ENCODE results near the gene SMYD3.

Gene SMYD3

GRCh38 chr1:245874942-245875580 lies 632.0 kb downstream of the SMYD3 start:
- H2AFZ ChIP-seq (ENCODE audit: low read length), result no peak overlapping the region
- no peaks in the 10 kb centered on the region for H4K20me1 ChIP-seq (ENCODE audit: insufficient read depth, low read length, poor library complexity, severe bottlenecking)
- no peak for TF ChIP-seq CTCF (conservative IDR thresholded peaks at IDR 0.05; ENCODE audit: low read length)
- TF ChIP-seq EZH2phosphoT487 (IDR thresholded peaks at IDR 0.05; ENCODE audit: borderline replicate concordance), result no peak
- no peaks in the 10 kb centered on the region for H3K27me3 ChIP-seq (ENCODE audit: insufficient read depth, low read length, poor library complexity, severe bottlenecking)
- no peak overlapping the region for H3K4me2 ChIP-seq (ENCODE audit: low read depth, low read length, poor library complexity, severe bottlenecking)
- no peaks in the 10 kb centered on the region for H3F3A ChIP-seq (ENCODE audit: low read depth)
- no peak overlapping the region for H3K9ac ChIP-seq (ENCODE audit: low read depth, low read length, poor library complexity, severe bottlenecking)
- no peaks in the 10 kb centered on the region for H3K9me3 ChIP-seq (ENCODE audit: insufficient read depth, low read depth, low read length)
- no peaks in the 10 kb centered on the region for H3K9me2 ChIP-seq (replicated peaks; ENCODE audit: low read depth, low read length)
- no peak overlapping the region for H3K4me3 ChIP-seq (ENCODE audit: low read length, poor library complexity, severe bottlenecking)
- H3K36me3 ChIP-seq (ENCODE audit: insufficient read depth, low read length), result no peaks in the 10 kb centered on the region; the same call in 1 of the 2 replicates
- no peaks in the 10 kb centered on the region for H3K79me2 ChIP-seq (ENCODE audit: insufficient read depth, low read length)
- H3K4me1 ChIP-seq (ENCODE audit: insufficient read depth, low read length, poor library complexity, severe bottlenecking), result peaks cover 11% of the 10 kb centered on the region

- Histone ChIP-seq H3F3A (ENCODE audit: low read depth) (no peaks in the 10 kb centered on the region), H3K9me3 (ENCODE audit: insufficient read depth, low read depth, low read length) (no peaks in the 10 kb centered on the region), H3K9me2 (replicated peaks; ENCODE audit: low read depth, low read length) (no peaks in the 10 kb centered on the region), H3K79me2 (ENCODE audit: insufficient read depth, low read length) (no peaks in the 10 kb centered on the region), H3K27me3 (ENCODE audit: insufficient read depth, low read length, poor library complexity, severe bottlenecking) (no peaks in the 10 kb centered on the region), H4K20me1 (ENCODE audit: insufficient read depth, low read length, poor library complexity, severe bottlenecking) (no peaks in the 10 kb centered on the region), H3K9ac (ENCODE audit: low read depth, low read length, poor library complexity, severe bottlenecking) (no peak overlapping the region), H3K4me3 (ENCODE audit: low read length, poor library complexity, severe bottlenecking) (no peak overlapping the region), H2AFZ (ENCODE audit: low read length) (no peak overlapping the region), H3K4me2 (ENCODE audit: low read depth, low read length, poor library complexity, severe bottlenecking) (no peak overlapping the region), H3K36me3 (ENCODE audit: insufficient read depth, low read length) (no peaks in the 10 kb centered on the region; the same call in 1 of the 2 replicates), H3K4me1 (ENCODE audit: insufficient read depth, low read length, poor library complexity, severe bottlenecking) (peaks cover 11% of the 10 kb centered on the region)
- TF ChIP-seq CTCF (conservative IDR thresholded peaks at IDR 0.05; ENCODE audit: low read length) (no peak), EZH2phosphoT487 (IDR thresholded peaks at IDR 0.05; ENCODE audit: borderline replicate concordance) (no peak)
Observed at GRCh38 chr1:245873883-245874671, 633.0 kb downstream of the SMYD3 start.

GRCh38 chr1:245873068-245873467 lies 634.0 kb downstream of the SMYD3 start:
- Histone ChIP-seq H2AFZ (ENCODE audit: low read length) (no peak overlapping the region), H3F3A (ENCODE audit: low read depth) (no peaks in the 10 kb centered on the region)

More at GRCh38 chr1:245873068-245873467, 634.0 kb downstream of the SMYD3 start:
- TF ChIP-seq CTCF (conservative IDR thresholded peaks at IDR 0.05; ENCODE audit: low read length) (no peak), EZH2phosphoT487 (IDR thresholded peaks at IDR 0.05; ENCODE audit: borderline replicate concordance) (no peak)
- Histone ChIP-seq H3K9me2 (replicated peaks; ENCODE audit: low read depth, low read length) (no peaks in the 10 kb centered on the region), H3K4me1 (ENCODE audit: insufficient read depth, low read length, poor library complexity, severe bottlenecking) (peaks cover 1% of the 10 kb centered on the region), H3K79me2 (ENCODE audit: insufficient read depth, low read length) (no peaks in the 10 kb centered on the region), H3K27me3 (ENCODE audit: insufficient read depth, low read length, poor library complexity, severe bottlenecking) (no peaks in the 10 kb centered on the region), H3K36me3 (ENCODE audit: insufficient read depth, low read length) (no peaks in the 10 kb centered on the region; the same call in 1 of the 2 replicates), H3K9me3 (ENCODE audit: insufficient read depth, low read depth, low read length) (no peaks in the 10 kb centered on the region), H4K20me1 (ENCODE audit: insufficient read depth, low read length, poor library complexity, severe bottlenecking) (no peaks in the 10 kb centered on the region), H3K9ac (ENCODE audit: low read depth, low read length, poor library complexity, severe bottlenecking) (no peak overlapping the region), H3K4me2 (ENCODE audit: low read depth, low read length, poor library complexity, severe bottlenecking) (no peak overlapping the region), H3K4me3 (ENCODE audit: low read length, poor library complexity, severe bottlenecking) (no peak overlapping the region)

Measured in Loucy (cell line).